SH-SY5Y (cell line): ENCODE results near the gene CAPN14.

Experiments
- GATA2 ChIP-seq: IDR thresholded peaks from 2 replicates; pipeline ENCODE4 v1.6.1; 2011; ENCODE audit warnings: mild to moderate bottlenecking, low read depth, low read length
- GATA3 ChIP-seq: IDR thresholded peaks from 2 replicates; pipeline ENCODE4 v1.6.1; 2011; ENCODE audit warnings: low read depth, mild to moderate bottlenecking, low read length, moderate library complexity

DNA sequence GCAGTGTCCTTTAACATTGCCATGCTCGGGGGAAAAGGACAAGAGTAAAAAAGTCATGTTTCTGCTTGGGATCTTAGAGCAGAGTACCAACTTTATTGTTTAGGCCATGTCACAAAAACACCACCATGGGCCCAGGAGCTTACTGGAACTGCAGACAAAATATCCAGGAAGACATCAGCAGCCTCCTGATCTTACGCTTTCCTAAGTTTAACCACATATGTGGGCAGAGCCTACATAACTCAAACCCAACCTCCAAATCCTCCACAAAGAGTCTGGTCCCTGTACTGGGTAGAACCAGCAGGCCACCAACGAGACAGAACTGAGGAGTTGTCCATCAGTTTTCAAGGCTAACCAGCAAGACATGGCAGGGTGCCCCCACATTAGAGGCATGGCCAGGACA lies 89.4 kb downstream of the CAPN14 start:
- TF ChIP-seq GATA3 (no peak), GATA2 (no peak)
